K562 (cell line): Measurements from ENCODE around the gene MTMR6. TPM values are rescaled to one million over a fixed set of nuclear protein-coding genes. Genes with fewer than 3 reads are reported as not detected.

Source experiments
- ATAC-seq: fragments of 200-7000 bp; cut with Tn5 transposase; 3 replicates; pipeline ENCODE4 v1.9.1; 2020; ENCODE audit warnings: moderate library complexity
- BruUV-seq: library from RNA; stranded (reverse); fragments of 400-500 nt; replicated peaks from 2 replicates; lab custom pipeline; 2021; lab: Mats Ljungman, UMichigan
- CTCF ChIA-PET: fragments of 300-600 bp; formaldehyde crosslinking; extraction: SDS; loops from one replicate; lab custom pipeline; 2021; ENCODE audit warnings: low intra/inter-chr PET ratio; lab: Yijun Ruan, JAX
- POLR2A ChIA-PET: fragments of 300-600, 350-650 bp; sonication (Branson Sonifier 250); formaldehyde crosslinking; extraction: SDS; loops from one replicate; lab custom pipeline; 2021; ENCODE audit warnings: antibody characterized with exemption, inconsistent platforms; lab: Yijun Ruan, JAX
- DNase-seq, 4 experiments: peaks; one replicate each; pipeline versions ENCODE4 v3.0.0 to v3.0.0-alpha.2; 2011 to 2018; ENCODE audit warnings: low spot score in 3 of 4, mixed read lengths in 3 of 4; ENCODE audit errors: extremely low read depth in 1 of 4
- FAIRE-seq: peaks from 2 replicates; lab custom pipeline; 2011; peaks lifted over from hg19 to GRCh38; lab: Jason Lieb, UNC
- H2AFZ ChIP-seq: 2 replicates; pipeline ENCODE4 v1.6.0; 2011; ENCODE audit warnings: low read depth, low read length, control low read depth, inconsistent platforms
- H3K27ac ChIP-seq: fragments of 200-600 bp; 3 replicates; pipeline ENCODE4 v1.8.0; 2011; ENCODE audit warnings: low read depth, mild to moderate bottlenecking, control low read depth, inconsistent platforms, low read length, moderate library complexity, mixed read lengths; ENCODE audit errors: extremely low read depth
- H3K27me3 ChIP-seq, 2 experiments: fragments of 300-600 bp in 1 of 2; 2 replicates in 1 of 2; 3 replicates in 1 of 2; pipeline versions ENCODE4 v1.6.0 to v1.8.0; 2011; ENCODE audit warnings: inconsistent platforms in 2 of 2, low read length in 2 of 2, mild to moderate bottlenecking in 1 of 2, mixed read lengths in 1 of 2, moderate library complexity in 1 of 2; ENCODE audit not compliant: control insufficient read depth in 2 of 2, insufficient read depth in 2 of 2
- H3K36me3 ChIP-seq: fragments of 300-600 bp; 3 replicates; pipeline ENCODE4 v1.8.0; 2011; ENCODE audit warnings: mild to moderate bottlenecking, low read length, inconsistent platforms; ENCODE audit not compliant: control insufficient read depth, insufficient read depth
- H3K4me1 ChIP-seq, 2 experiments: fragments of 200-600 bp in 1 of 2; replicated peaks in 1 of 2; 2 replicates in 1 of 2; 3 replicates in 1 of 2; pipeline versions ENCODE4 v1.5.1 to v1.8.0; 2011; ENCODE audit warnings: inconsistent platforms in 2 of 2, low read length in 2 of 2, mild to moderate bottlenecking in 1 of 2, mixed read lengths in 1 of 2, moderate library complexity in 1 of 2; ENCODE audit not compliant: control insufficient read depth in 2 of 2, insufficient read depth in 2 of 2
- H3K4me2 ChIP-seq: 2 replicates; pipeline ENCODE4 v1.6.1; 2011; ENCODE audit warnings: low read length, control low read depth, inconsistent platforms, mixed read lengths; ENCODE audit not compliant: insufficient read depth
- H3K4me3 ChIP-seq: fragments of 200-600 bp; sonication (generic), shearing (Covaris generic); 2 replicates; pipeline ENCODE4 v1.5.1; 2016; ENCODE audit warnings: control low read depth, inconsistent platforms
- H3K79me2 ChIP-seq: fragments of 200-600 bp; 3 replicates; pipeline ENCODE4 v1.8.0; 2011; ENCODE audit warnings: low read length, inconsistent platforms; ENCODE audit not compliant: control insufficient read depth, insufficient read depth
- H3K9ac ChIP-seq, 2 experiments: 2 replicates each; pipeline versions ENCODE4 v1.6.0 to v1.6.1; 2011; ENCODE audit warnings: low read depth in 2 of 2, low read length in 2 of 2, control low read depth in 1 of 2, inconsistent platforms in 1 of 2, mild to moderate bottlenecking in 1 of 2, mixed read lengths in 1 of 2; ENCODE audit not compliant: insufficient read depth in 1 of 2
- H3K9me1 ChIP-seq: one replicate; pipeline ENCODE4 v1.6.0; 2011; ENCODE audit warnings: inconsistent platforms, mild to moderate bottlenecking, low read length, moderate library complexity; ENCODE audit not compliant: control insufficient read depth, insufficient read depth
- H3K9me3 ChIP-seq: replicated peaks from 2 replicates; pipeline ENCODE4 v1.5.1; 2011; ENCODE audit warnings: low read depth, low read length, inconsistent platforms; ENCODE audit not compliant: control insufficient read depth, insufficient read depth
- H4K20me1 ChIP-seq: replicated peaks from 2 replicates; pipeline ENCODE4 v1.6.1; 2011; ENCODE audit warnings: low read length, inconsistent platforms, mixed read lengths; ENCODE audit not compliant: control insufficient read depth, insufficient read depth
- BRF1 ChIP-seq: IDR thresholded peaks from 3 replicates; pipeline ENCODE4 v1.6.1; 2011; ENCODE audit warnings: borderline replicate concordance, mild to moderate bottlenecking; ENCODE audit not compliant: insufficient read length; ENCODE audit errors: extremely low read depth
- DDX20 ChIP-seq: fragments of 450-650 bp; IDR thresholded peaks from 2 replicates; pipeline ENCODE4 v1.6.1; 2016; ENCODE audit warnings: missing genetic modification characterization, low read depth, mild to moderate bottlenecking, missing compliant biosample characterization, moderate library complexity
- GTF2A2 ChIP-seq: IDR thresholded peaks from 2 replicates; pipeline ENCODE4 v1.6.1; 2016; ENCODE audit warnings: mild to moderate bottlenecking, missing genetic modification characterization, missing compliant biosample characterization
- HOXB6 ChIP-seq: fragments of 250-450 bp; sonication (Bioruptor Pico); IDR thresholded peaks from 2 replicates; pipeline ENCODE4 v1.5.1; 2022; ENCODE audit warnings: mild to moderate bottlenecking, borderline replicate concordance
- MXI1 ChIP-seq: IDR thresholded peaks from 2 replicates; pipeline ENCODE4 v1.6.1; 2011; ENCODE audit warnings: low read depth, mild to moderate bottlenecking, improper control_type of control experiment, low read length
- NCOA2 ChIP-seq, 2 experiments: fragments of 450-650 bp; IDR thresholded peaks; 2 replicates each; pipeline ENCODE4 v1.6.1; 2018; ENCODE audit warnings: mild to moderate bottlenecking in 2 of 2, moderate library complexity in 1 of 2; ENCODE audit not compliant: partially characterized antibody in 2 of 2
- RBM17 ChIP-seq: fragments of 200-400 bp; formaldehyde crosslinking; IDR thresholded peaks from 2 replicates; pipeline ENCODE4 v1.6.1; 2017; ENCODE audit warnings: low read depth, mild to moderate bottlenecking, low read length, borderline replicate concordance
- TGIF2 ChIP-seq: sonication (generic); formaldehyde crosslinking; IDR thresholded peaks from 2 replicates; pipeline ENCODE4 v1.8.1; 2022; ENCODE audit warnings: mild to moderate bottlenecking, missing genetic modification reagents, moderate library complexity
- TRIM24 ChIP-seq, 2 experiments: fragments of 450-650 bp; IDR thresholded peaks; 2 replicates each; pipeline ENCODE4 v1.6.1; 2016
- ZFPM2 ChIP-seq: fragments of 250-450 bp; sonication (Bioruptor Pico); IDR thresholded peaks from 2 replicates; pipeline ENCODE4 v1.5.1; 2022; ENCODE audit warnings: mild to moderate bottlenecking
- ZFX ChIP-seq: sonication (generic); formaldehyde crosslinking; IDR thresholded peaks from 2 replicates; pipeline ENCODE4 v1.8.0; 2022; ENCODE audit warnings: mild to moderate bottlenecking, missing genetic modification reagents, moderate library complexity
- ZNF24 ChIP-seq: fragments of 450-650 bp; IDR thresholded peaks from 2 replicates; pipeline ENCODE4 v1.6.1; 2016
- WGBS: fragments of 100-300 bp; shearing (Covaris generic); methylation state at CpG from one replicate; pipeline ENCODE4 v1.1.6; 2016; ENCODE audit warnings: low coverage, mixed read lengths; ENCODE audit not compliant: insufficient coverage; ENCODE audit errors: missing lambda C conversion rate; 5-methylcytosine and 5-hydroxymethylcytosine counted together
- in situ Hi-C: fragments of 300-500 bp; cut with MboI; formaldehyde crosslinking; loops from 4 replicates; pipeline ENCODE4 v1.15.0; 2018; ENCODE audit warnings: inconsistent platforms, mixed read lengths
- intact Hi-C: fragments of 100-400 bp; cut with micrococcal nuclease; formaldehyde crosslinking; loops from 2 replicates; pipeline ENCODE4 v1.14.2; 2022
- polyA plus RNA-seq, 8 experiments: library from polyadenylated mRNA; depleted of rRNA in 4 of 8; stranded (reverse) in 5 of 8; unstranded in 3 of 8; fragments of >200 nt; fragmentation: Nextera tagmentation in 2 of 8; fragmentation: Illumina TruSeq in 1 of 8; extraction: Ambion mirVana in 2 of 8; extraction: Trizol in 1 of 8; gene quantifications; 2 replicates each; pipeline versions ENCODE4 v1.2.1 to v1.2.3, GENCODE V29; 2011 to 2014; ENCODE audit warnings: inconsistent platforms in 1 of 8, missing spikeins in 1 of 8
- total RNA-seq, 7 experiments: library from RNA; depleted of rRNA in 6 of 7; stranded (reverse); fragments of >200 nt in 6 of 7; fragmentation: Illumina TruSeq in 2 of 7; extraction: Trizol in 2 of 7; gene quantifications; 2 replicates each; pipeline versions ENCODE4 v1.2.1 to v1.2.3, GENCODE V29; 2011 to 2021; ENCODE audit warnings: low replicate concordance in 1 of 7
- TF ChIP-seq, protein P1 (sequence below): sonication (generic); formaldehyde crosslinking; IDR thresholded peaks from 2 replicates; pipeline ENCODE4 v1.8.0; 2023; ENCODE audit warnings: mild to moderate bottlenecking, missing genetic modification reagents
- TF ChIP-seq, protein P2 (sequence below): fragments of 450-650 bp; formaldehyde crosslinking; IDR thresholded peaks from 2 replicates; pipeline ENCODE4 v1.4.0; 2020; ENCODE audit warnings: mild to moderate bottlenecking, mixed read lengths
- TF ChIP-seq, protein P3 (sequence below), 3 experiments: IDR thresholded peaks in 2 of 3; conservative IDR thresholded peaks in 1 of 3; 2 replicates each; pipeline ENCODE4 v1.5.1; 2011 to 2012; ENCODE audit warnings: low read length in 3 of 3, mild to moderate bottlenecking in 3 of 3, control low read depth in 2 of 3, improper control_type of control experiment in 1 of 3, inconsistent platforms in 1 of 3, low read depth in 1 of 3, mixed read lengths in 1 of 3, moderate library complexity in 1 of 3; ENCODE audit not compliant: insufficient read depth in 2 of 3

Gene MTMR6
- total and polyA plus RNA-seq, 9 of the 15 experiments (the other 6 are each of a cell fraction or from before 2014, with no cell fraction given), result 3.9 to 10.8 (median 7.7) TPM

DNA sequence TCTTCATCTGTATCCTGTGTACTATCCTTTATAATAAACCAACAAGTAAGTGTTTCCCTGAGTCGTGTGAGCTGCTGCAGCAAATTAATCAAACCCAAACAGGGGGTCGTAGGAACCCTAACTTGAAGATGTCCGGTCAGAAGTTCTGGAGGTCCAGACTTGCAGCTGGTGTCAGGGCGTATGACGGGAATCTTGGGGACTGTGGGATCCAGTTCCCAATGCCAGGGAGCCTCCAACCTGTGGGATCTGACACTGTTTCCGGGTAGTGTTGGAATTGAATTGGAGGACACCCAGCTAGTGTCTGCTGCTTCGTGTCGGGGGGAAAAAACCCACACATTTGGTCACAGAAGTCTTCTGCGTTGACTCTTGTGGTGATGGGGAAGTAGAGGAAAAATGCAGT lies 63.1 kb downstream of the MTMR6 start (continued):
- TF ChIP-seq, protein P1, sequence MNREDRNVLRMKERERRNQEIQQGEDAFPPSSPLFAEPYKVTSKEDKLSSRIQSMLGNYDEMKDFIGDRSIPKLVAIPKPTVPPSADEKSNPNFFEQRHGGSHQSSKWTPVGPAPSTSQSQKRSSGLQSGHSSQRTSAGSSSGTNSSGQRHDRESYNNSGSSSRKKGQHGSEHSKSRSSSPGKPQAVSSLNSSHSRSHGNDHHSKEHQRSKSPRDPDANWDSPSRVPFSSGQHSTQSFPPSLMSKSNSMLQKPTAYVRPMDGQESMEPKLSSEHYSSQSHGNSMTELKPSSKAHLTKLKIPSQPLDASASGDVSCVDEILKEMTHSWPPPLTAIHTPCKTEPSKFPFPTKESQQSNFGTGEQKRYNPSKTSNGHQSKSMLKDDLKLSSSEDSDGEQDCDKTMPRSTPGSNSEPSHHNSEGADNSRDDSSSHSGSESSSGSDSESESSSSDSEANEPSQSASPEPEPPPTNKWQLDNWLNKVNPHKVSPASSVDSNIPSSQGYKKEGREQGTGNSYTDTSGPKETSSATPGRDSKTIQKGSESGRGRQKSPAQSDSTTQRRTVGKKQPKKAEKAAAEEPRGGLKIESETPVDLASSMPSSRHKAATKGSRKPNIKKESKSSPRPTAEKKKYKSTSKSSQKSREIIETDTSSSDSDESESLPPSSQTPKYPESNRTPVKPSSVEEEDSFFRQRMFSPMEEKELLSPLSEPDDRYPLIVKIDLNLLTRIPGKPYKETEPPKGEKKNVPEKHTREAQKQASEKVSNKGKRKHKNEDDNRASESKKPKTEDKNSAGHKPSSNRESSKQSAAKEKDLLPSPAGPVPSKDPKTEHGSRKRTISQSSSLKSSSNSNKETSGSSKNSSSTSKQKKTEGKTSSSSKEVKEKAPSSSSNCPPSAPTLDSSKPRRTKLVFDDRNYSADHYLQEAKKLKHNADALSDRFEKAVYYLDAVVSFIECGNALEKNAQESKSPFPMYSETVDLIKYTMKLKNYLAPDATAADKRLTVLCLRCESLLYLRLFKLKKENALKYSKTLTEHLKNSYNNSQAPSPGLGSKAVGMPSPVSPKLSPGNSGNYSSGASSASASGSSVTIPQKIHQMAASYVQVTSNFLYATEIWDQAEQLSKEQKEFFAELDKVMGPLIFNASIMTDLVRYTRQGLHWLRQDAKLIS (CRISPR knock-in tag), result no peak
- TF ChIP-seq HOXB6 (no peak), TGIF2 (CRISPR knock-in tag) (no peak), BRF1 (no peak), TRIM24 (IDR thresholded peaks at IDR 0.05) (no peak), DDX20 (tag) (no peak), RBM17 (no peak), ZNF24 (no peak)

DNA sequence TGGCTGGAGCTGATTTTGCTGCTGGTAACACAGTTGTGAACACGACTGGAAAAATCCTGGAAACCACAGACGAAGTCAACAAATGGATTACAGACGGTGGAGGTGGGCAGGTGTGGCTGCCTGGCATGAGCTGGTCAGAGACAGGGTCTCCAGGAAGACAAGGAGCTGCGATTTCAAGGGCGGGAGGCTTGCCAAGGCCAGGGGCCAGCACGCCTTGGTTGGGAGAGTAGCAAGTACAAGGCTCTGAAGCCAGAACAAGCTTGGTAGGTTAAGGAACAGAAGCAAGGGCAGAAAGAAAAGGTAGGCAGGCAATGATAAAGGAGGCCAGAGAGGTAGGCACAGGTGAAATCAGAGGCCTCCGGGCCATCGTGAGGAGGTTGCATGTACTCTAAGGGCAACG lies 64.5 kb downstream of the MTMR6 start:
- ChIA-PET CTCF (no interaction called here), POLR2A (interaction anchor here (1.9 kb wide), 1 partner anchor 23 kb away, joined by 5 read pairs; no protein-coding TSS in a partner anchor)
- in situ Hi-C loops (no loop called here), intact Hi-C loops (no loop called here)
- H3K4me3 ChIP-seq, result no peak overlapping the region
- no peak for ATAC-seq
- no peak for DNase-seq
- no peaks in the 10 kb centered on the region for H3K9me3 ChIP-seq
- no peak overlapping the region for H3K27ac ChIP-seq
- no peak overlapping the region for H3K9ac ChIP-seq
- H3K4me1 ChIP-seq, result no peaks in the 10 kb centered on the region
- 6% methylated on average over 9 of the region's 9 CpGs for WGBS
- peaks cover 14 to 31% of the 10 kb centered on the region in 2 experiments; a peak in 4 of 5 replicates for H3K27me3 ChIP-seq
- BruUV-seq, result no TSS peak
- no peaks in the 10 kb centered on the region for H3K36me3 ChIP-seq
- no peak for FAIRE-seq
- no peak overlapping the region for H3K4me2 ChIP-seq
- H3K79me2 ChIP-seq, result no peaks in the 10 kb centered on the region
- no peaks in the 10 kb centered on the region for H3K9me1 ChIP-seq
- H2AFZ ChIP-seq, result no peak overlapping the region
- H4K20me1 ChIP-seq, result no peaks in the 10 kb centered on the region
- TF ChIP-seq MXI1 (no peak), ZFPM2 (CRISPR knock-in tag) (no peak), ZFX (CRISPR knock-in tag) (no peak), GTF2A2 (tag) (no peak), NCOA2 (IDR thresholded peaks at IDR 0.05; ENCODE audit: partially characterized antibody in 2 of 2) (no peak)
- TF ChIP-seq, protein P2, sequence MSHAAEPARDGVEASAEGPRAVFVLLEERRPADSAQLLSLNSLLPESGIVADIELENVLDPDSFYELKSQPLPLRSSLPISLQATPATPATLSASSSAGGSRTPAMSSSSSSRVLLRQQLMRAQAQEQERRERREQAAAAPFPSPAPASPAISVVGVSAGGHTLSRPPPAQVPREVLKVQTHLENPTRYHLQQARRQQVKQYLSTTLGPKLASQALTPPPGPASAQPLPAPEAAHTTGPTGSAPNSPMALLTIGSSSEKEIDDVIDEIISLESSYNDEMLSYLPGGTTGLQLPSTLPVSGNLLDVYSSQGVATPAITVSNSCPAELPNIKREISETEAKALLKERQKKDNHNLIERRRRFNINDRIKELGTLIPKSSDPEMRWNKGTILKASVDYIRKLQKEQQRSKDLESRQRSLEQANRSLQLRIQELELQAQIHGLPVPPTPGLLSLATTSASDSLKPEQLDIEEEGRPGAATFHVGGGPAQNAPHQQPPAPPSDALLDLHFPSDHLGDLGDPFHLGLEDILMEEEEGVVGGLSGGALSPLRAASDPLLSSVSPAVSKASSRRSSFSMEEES (CRISPR knock-in tag), result no peak
- TF ChIP-seq, protein P3, sequence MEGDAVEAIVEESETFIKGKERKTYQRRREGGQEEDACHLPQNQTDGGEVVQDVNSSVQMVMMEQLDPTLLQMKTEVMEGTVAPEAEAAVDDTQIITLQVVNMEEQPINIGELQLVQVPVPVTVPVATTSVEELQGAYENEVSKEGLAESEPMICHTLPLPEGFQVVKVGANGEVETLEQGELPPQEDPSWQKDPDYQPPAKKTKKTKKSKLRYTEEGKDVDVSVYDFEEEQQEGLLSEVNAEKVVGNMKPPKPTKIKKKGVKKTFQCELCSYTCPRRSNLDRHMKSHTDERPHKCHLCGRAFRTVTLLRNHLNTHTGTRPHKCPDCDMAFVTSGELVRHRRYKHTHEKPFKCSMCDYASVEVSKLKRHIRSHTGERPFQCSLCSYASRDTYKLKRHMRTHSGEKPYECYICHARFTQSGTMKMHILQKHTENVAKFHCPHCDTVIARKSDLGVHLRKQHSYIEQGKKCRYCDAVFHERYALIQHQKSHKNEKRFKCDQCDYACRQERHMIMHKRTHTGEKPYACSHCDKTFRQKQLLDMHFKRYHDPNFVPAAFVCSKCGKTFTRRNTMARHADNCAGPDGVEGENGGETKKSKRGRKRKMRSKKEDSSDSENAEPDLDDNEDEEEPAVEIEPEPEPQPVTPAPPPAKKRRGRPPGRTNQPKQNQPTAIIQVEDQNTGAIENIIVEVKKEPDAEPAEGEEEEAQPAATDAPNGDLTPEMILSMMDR (IDR thresholded peaks at IDR 0.05 in 2 of 3, conservative IDR thresholded peaks at IDR 0.05 in 1 of 3; ENCODE audit: insufficient read depth in 2 of 3, low read depth in 1 of 3, low read length in 3 of 3), result no peak
